HG02610 (cell line): Measurements from ENCODE around the gene SH3PXD2A.

Source experiments
- ATAC-seq: cut with Tn5 transposase; IDR thresholded peaks from one replicate; pipeline ENCODE4 v1.9.1; 2021; ENCODE audit warnings: mild to moderate bottlenecking, moderate library complexity; ENCODE audit not compliant: unreplicated experiment

SH3PXD2A gene

GRCh38 chr10:103691723-103692435 lies 163.5 kb downstream of the SH3PXD2A start:
- ATAC-seq, result peak; percentile 19

GRCh38 chr10:103691267-103691666 lies 164.1 kb downstream of the SH3PXD2A start:
- ATAC-seq, result no peak

GRCh38 chr10:103690281-103690680 lies 165.1 kb downstream of the SH3PXD2A start:
- ATAC-seq, result no peak

GRCh38 chr10:103688491-103688890 lies 166.9 kb downstream of the SH3PXD2A start:
- ATAC-seq, result no peak

- ATAC-seq, result no peak
These were observed 167.7 kb downstream of the SH3PXD2A start for GRCh38 chr10:103687718-103688117.

- ATAC-seq, result no peak
These were observed 168.2 kb downstream of the SH3PXD2A start for GRCh38 chr10:103687172-103687571.

GRCh38 chr10:103685880-103686669 lies 169.3 kb downstream of the SH3PXD2A start:
- ATAC-seq, result peak; percentile 69

- no peak for ATAC-seq
These were observed 171.5 kb downstream of the SH3PXD2A start for GRCh38 chr10:103683851-103684250.

- no peak for ATAC-seq
These were observed 172.7 kb downstream of the SH3PXD2A start for GRCh38 chr10:103682631-103683030.

- no peak for ATAC-seq
These were observed 173.6 kb downstream of the SH3PXD2A start for GRCh38 chr10:103681617-103682399.

GRCh38 chr10:103680869-103681236 lies 174.5 kb downstream of the SH3PXD2A start:
- ATAC-seq, result no peak

GRCh38 chr10:103679096-103679790 lies 176.1 kb downstream of the SH3PXD2A start:
- ATAC-seq, result peak; percentile 79

- peak; percentile 85 for ATAC-seq
These were observed 177.2 kb downstream of the SH3PXD2A start for GRCh38 chr10:103678178-103678526.

- no peak for ATAC-seq
These were observed 177.7 kb downstream of the SH3PXD2A start for GRCh38 chr10:103677486-103678177.

GRCh38 chr10:103676851-103677417 lies 178.4 kb downstream of the SH3PXD2A start:
- ATAC-seq, result no peak

- ATAC-seq, result no peak
These were observed 179.2 kb downstream of the SH3PXD2A start for GRCh38 chr10:103676058-103676785.

GRCh38 chr10:103673606-103674005 lies 181.8 kb downstream of the SH3PXD2A start:
- ATAC-seq, result no peak

GRCh38 chr10:103672345-103672744 lies 183.0 kb downstream of the SH3PXD2A start:
- no peak for ATAC-seq

- ATAC-seq, result no peak
These were observed 184.1 kb downstream of the SH3PXD2A start for GRCh38 chr10:103671126-103671895.
